Nephron (organoid): ENCODE results near the gene FAM72B.
"Not testable (repeated sequence)": the region's sequence is repeated elsewhere in the genome, so short reads cannot be mapped to it uniquely, and the experiment has no call there.

Source experiments
- H3K27ac Mint-ChIP-seq, 3 experiments: 2 replicates each; pipeline ENCODE4 v1.8.0; 2020; ENCODE audit warnings: mixed read lengths in 3 of 3, mild to moderate bottlenecking in 2 of 3, moderate library complexity in 1 of 3
- H3K27me3 Mint-ChIP-seq: 2 replicates; pipeline ENCODE4 v1.8.0; 2021; ENCODE audit warnings: low read depth, mild to moderate bottlenecking, moderate library complexity, mixed read lengths
- H3K36me3 Mint-ChIP-seq: 2 replicates; pipeline ENCODE4 v1.8.0; 2020; ENCODE audit warnings: low read depth, mixed read lengths
- H3K4me1 Mint-ChIP-seq: 2 replicates; pipeline ENCODE4 v1.8.0; 2020; ENCODE audit warnings: mixed read lengths
- H3K4me3 Mint-ChIP-seq, 3 experiments: 2 replicates each; pipeline ENCODE4 v1.8.0; 2020; ENCODE audit warnings: mild to moderate bottlenecking in 3 of 3, mixed read lengths in 3 of 3, moderate library complexity in 2 of 3
- H3K9me3 Mint-ChIP-seq: 2 replicates; pipeline ENCODE4 v1.8.0; 2020; ENCODE audit warnings: mixed read lengths

Gene FAM72B

GRCh38 chr1:121207328-121207727 lies 23.2 kb upstream of the FAM72B start:
- H3K27ac Mint-ChIP-seq, H3K4me3 Mint-ChIP-seq, H3K36me3 Mint-ChIP-seq, H3K4me1 Mint-ChIP-seq, H3K9me3 Mint-ChIP-seq, H3K27me3 Mint-ChIP-seq: not testable (repeated sequence)

- H3K4me1 Mint-ChIP-seq, H3K27ac Mint-ChIP-seq, H3K4me3 Mint-ChIP-seq, H3K9me3 Mint-ChIP-seq, H3K36me3 Mint-ChIP-seq, H3K27me3 Mint-ChIP-seq: not testable (repeated sequence)
Observed at GRCh38 chr1:121205786-121206711, 21.9 kb upstream of the FAM72B start.

- not testable (repeated sequence) for H3K4me3 Mint-ChIP-seq, H3K27ac Mint-ChIP-seq, H3K9me3 Mint-ChIP-seq, H3K27me3 Mint-ChIP-seq, H3K36me3 Mint-ChIP-seq, H3K4me1 Mint-ChIP-seq
Observed at GRCh38 chr1:121202986-121203385, 18.8 kb upstream of the FAM72B start.

GRCh38 chr1:121200985-121201981 lies 17.1 kb upstream of the FAM72B start:
- not testable (repeated sequence) for H3K9me3 Mint-ChIP-seq, H3K27me3 Mint-ChIP-seq, H3K4me1 Mint-ChIP-seq, H3K36me3 Mint-ChIP-seq
- H3K4me3 Mint-ChIP-seq: peak overlapping the region in 1 of 3 experiments; percentile 1
- H3K27ac Mint-ChIP-seq: peak overlapping the region; percentile 16 to 78 (median 65)

- H3K4me3 Mint-ChIP-seq, H3K9me3 Mint-ChIP-seq, H3K27me3 Mint-ChIP-seq, H3K27ac Mint-ChIP-seq, H3K4me1 Mint-ChIP-seq, H3K36me3 Mint-ChIP-seq: not testable (repeated sequence)
Observed at GRCh38 chr1:121200232-121200631, 16.1 kb upstream of the FAM72B start.

- H3K36me3 Mint-ChIP-seq, H3K4me1 Mint-ChIP-seq, H3K27ac Mint-ChIP-seq, H3K9me3 Mint-ChIP-seq, H3K27me3 Mint-ChIP-seq, H3K4me3 Mint-ChIP-seq: not testable (repeated sequence)
Observed at GRCh38 chr1:121199763-121200162, 15.6 kb upstream of the FAM72B start.

GRCh38 chr1:121197095-121197882 lies 13.1 kb upstream of the FAM72B start:
- not testable (repeated sequence) for H3K36me3 Mint-ChIP-seq, H3K4me1 Mint-ChIP-seq, H3K9me3 Mint-ChIP-seq, H3K4me3 Mint-ChIP-seq, H3K27ac Mint-ChIP-seq, H3K27me3 Mint-ChIP-seq

GRCh38 chr1:121192512-121192911 lies 8.4 kb upstream of the FAM72B start:
- H3K4me3 Mint-ChIP-seq, H3K9me3 Mint-ChIP-seq, H3K4me1 Mint-ChIP-seq, H3K27me3 Mint-ChIP-seq, H3K27ac Mint-ChIP-seq, H3K36me3 Mint-ChIP-seq: not testable (repeated sequence)

GRCh38 chr1:121187914-121188313 lies 3.8 kb upstream of the FAM72B start:
- not testable (repeated sequence) for H3K36me3 Mint-ChIP-seq, H3K4me1 Mint-ChIP-seq, H3K9me3 Mint-ChIP-seq, H3K27ac Mint-ChIP-seq, H3K27me3 Mint-ChIP-seq
- H3K4me3 Mint-ChIP-seq: peak overlapping the region; percentile 72 to 88 (median 82)

GRCh38 chr1:121186191-121186590 lies 2.1 kb upstream of the FAM72B start:
- H3K4me3 Mint-ChIP-seq, H3K27ac Mint-ChIP-seq, H3K27me3 Mint-ChIP-seq, H3K9me3 Mint-ChIP-seq, H3K4me1 Mint-ChIP-seq, H3K36me3 Mint-ChIP-seq: not testable (repeated sequence)

GRCh38 chr1:121185140-121185708 lies 1.1 kb upstream of the FAM72B start:
- H3K9me3 Mint-ChIP-seq, H3K4me1 Mint-ChIP-seq, H3K27me3 Mint-ChIP-seq, H3K36me3 Mint-ChIP-seq: not testable (repeated sequence)
- H3K27ac Mint-ChIP-seq: peak overlapping the region; percentile 57 to 89 (median 75)
- H3K4me3 Mint-ChIP-seq: peak overlapping the region; percentile 86 to 95 (median 88)

- H3K9me3 Mint-ChIP-seq, H3K4me1 Mint-ChIP-seq, H3K36me3 Mint-ChIP-seq, H3K27ac Mint-ChIP-seq, H3K27me3 Mint-ChIP-seq: not testable (repeated sequence)
- peak overlapping the region in 2 of 3 experiments; percentile 47 to 64 for H3K4me3 Mint-ChIP-seq
Observed at GRCh38 chr1:121183867-121184266, 273 bp downstream of the FAM72B start.

GRCh38 chr1:121178197-121178596 lies 5.9 kb downstream of the FAM72B start:
- not testable (repeated sequence) for H3K9me3 Mint-ChIP-seq, H3K4me1 Mint-ChIP-seq

GRCh38 chr1:121176649-121177048 lies 7.5 kb downstream of the FAM72B start:
- not testable (repeated sequence) for H3K36me3 Mint-ChIP-seq, H3K4me3 Mint-ChIP-seq, H3K4me1 Mint-ChIP-seq, H3K27me3 Mint-ChIP-seq, H3K9me3 Mint-ChIP-seq, H3K27ac Mint-ChIP-seq

More at GRCh38 chr1:121178197-121178596, 5.9 kb downstream of the FAM72B start:
- H3K27me3 Mint-ChIP-seq, H3K4me3 Mint-ChIP-seq, H3K27ac Mint-ChIP-seq, H3K36me3 Mint-ChIP-seq: not testable (repeated sequence)
